Measurements from ENCODE around the gene CNPY1.

CNPY1 gene

GRCh38 chr7:155459700-155460461, 86.5 kb downstream of the CNPY1 start:
- no peak overlapping the region for H3K4me3 ChIP-seq (ENCODE audit: low read depth, low read length)
- no peak for DNase-seq (ENCODE audit: low read depth)
- no peak for TF ChIP-seq CTCF (IDR thresholded peaks at IDR 0.05; ENCODE audit: insufficient read depth, low read depth, low read length, missing control alignments)

- no peak for TF ChIP-seq CTCF (IDR thresholded peaks at IDR 0.05; ENCODE audit: insufficient read depth, low read depth, low read length, missing control alignments)
- no peak overlapping the region for H3K4me3 ChIP-seq (ENCODE audit: low read depth, low read length)
- no peak for DNase-seq (ENCODE audit: low read depth)
Observed at GRCh38 chr7:155458878-155459699, 87.3 kb downstream of the CNPY1 start.

- TF ChIP-seq CTCF (IDR thresholded peaks at IDR 0.05; ENCODE audit: insufficient read depth, low read depth, low read length, missing control alignments): no peak
- DNase-seq (ENCODE audit: low read depth): no peak
- no peak within 1 kb of the TSS for H3K4me3 ChIP-seq (ENCODE audit: low read depth, low read length)
Observed at GRCh38 chr7:155458111-155458877, 88.1 kb downstream of the CNPY1 start, which contains the start of gene EN2. TSS of gene EN2 (plus strand) at chr7:155458129. CDS start at chr7:155458378, 249 bp downstream.

- TF ChIP-seq CTCF (IDR thresholded peaks at IDR 0.05; ENCODE audit: insufficient read depth, low read depth, low read length, missing control alignments): no peak
- DNase-seq (ENCODE audit: low read depth): no peak
- no peak overlapping the region for H3K4me3 ChIP-seq (ENCODE audit: low read depth, low read length)
Observed at GRCh38 chr7:155457544-155458110, 88.7 kb downstream of the CNPY1 start.

- no peak for DNase-seq (ENCODE audit: low read depth)
- H3K4me3 ChIP-seq (ENCODE audit: low read depth, low read length): no peak overlapping the region
- no peak for TF ChIP-seq CTCF (IDR thresholded peaks at IDR 0.05; ENCODE audit: insufficient read depth, low read depth, low read length, missing control alignments)
Observed at GRCh38 chr7:155456738-155457543, 89.4 kb downstream of the CNPY1 start.

Measured in GM12865 (cell line).